HEK293T (cell line): Measurements from ENCODE around the gene LTBP2.

Source experiments
- CTCF ChIA-PET: fragments of 350-600 bp; formaldehyde crosslinking; extraction: SDS; loops from one replicate; lab custom pipeline; 2021; ENCODE audit warnings: antibody characterized with exemption, inconsistent platforms; lab: Yijun Ruan, JAX
- POLR2A ChIA-PET: fragments of 350-600 bp; formaldehyde crosslinking; extraction: SDS; loops from one replicate; lab custom pipeline; 2020; ENCODE audit warnings: antibody characterized with exemption, inconsistent platforms; lab: Yijun Ruan, JAX
- DNase-seq: peaks from one replicate; pipeline ENCODE4 v3.0.0; 2012; ENCODE audit warnings: mixed read lengths; ENCODE audit errors: extremely low spot score
- ARNT ChIP-seq: fragments of 450-650 bp; IDR thresholded peaks from 2 replicates; pipeline ENCODE4 v1.6.1; 2017; ENCODE audit warnings: mild to moderate bottlenecking
- BHLHE40 ChIP-seq: fragments of 450-650 bp; IDR thresholded peaks from 2 replicates; pipeline ENCODE4 v1.6.1; 2016; ENCODE audit warnings: mild to moderate bottlenecking, moderate library complexity, borderline replicate concordance
- CTBP1 ChIP-seq: fragments of 450-650 bp; IDR thresholded peaks from 2 replicates; pipeline ENCODE4 v1.6.1; 2016; ENCODE audit warnings: borderline replicate concordance
- ELF4 ChIP-seq: fragments of 450-650 bp; IDR thresholded peaks from 2 replicates; pipeline ENCODE4 v1.6.1; 2017; ENCODE audit warnings: antibody characterized with exemption
- FOXA1 ChIP-seq: fragments of 450-650 bp; IDR thresholded peaks from 2 replicates; pipeline ENCODE4 v1.6.1; 2016; ENCODE audit warnings: mild to moderate bottlenecking
- FOXK2 ChIP-seq: fragments of 450-650 bp; IDR thresholded peaks from 2 replicates; pipeline ENCODE4 v1.6.1; 2016; ENCODE audit warnings: mild to moderate bottlenecking
- FOXM1 ChIP-seq: fragments of 450-650 bp; IDR thresholded peaks from 2 replicates; pipeline ENCODE4 v1.6.1; 2017; ENCODE audit warnings: mild to moderate bottlenecking, borderline replicate concordance
- HDGF ChIP-seq: fragments of 450-650 bp; IDR thresholded peaks from 2 replicates; pipeline ENCODE4 v1.6.1; 2017; ENCODE audit warnings: antibody characterized with exemption, borderline replicate concordance
- L3MBTL2 ChIP-seq: fragments of 450-650 bp; conservative IDR thresholded peaks from 2 replicates; pipeline ENCODE4 v1.6.1; 2016; ENCODE audit warnings: mild to moderate bottlenecking
- LEF1 ChIP-seq: fragments of 450-650 bp; IDR thresholded peaks from 2 replicates; pipeline ENCODE4 v1.6.1; 2017; ENCODE audit warnings: mild to moderate bottlenecking, borderline replicate concordance
- NFRKB ChIP-seq: fragments of 450-650 bp; IDR thresholded peaks from 2 replicates; pipeline ENCODE4 v1.6.1; 2016; ENCODE audit warnings: mild to moderate bottlenecking, moderate library complexity
- PKNOX1 ChIP-seq: fragments of 450-650 bp; IDR thresholded peaks from 2 replicates; pipeline ENCODE4 v1.6.1; 2016
- SP1 ChIP-seq: fragments of 450-650 bp; IDR thresholded peaks from 2 replicates; pipeline ENCODE4 v1.6.1; 2017
- SUZ12 ChIP-seq: fragments of 450-650 bp; IDR thresholded peaks from 2 replicates; pipeline ENCODE4 v1.6.1; 2016; ENCODE audit warnings: mild to moderate bottlenecking
- TARDBP ChIP-seq: fragments of 450-650 bp; IDR thresholded peaks from 2 replicates; pipeline ENCODE4 v1.6.1; 2016
- ZNF384 ChIP-seq: fragments of 450-650 bp; IDR thresholded peaks from 2 replicates; pipeline ENCODE4 v1.6.1; 2016

LTBP2 gene

GRCh38 chr14:74586681-74587362 is 25.2 kb downstream of the LTBP2 start:
- ChIA-PET CTCF (no interaction called here), POLR2A (no interaction called here)
- no peak for DNase-seq
- TF ChIP-seq SP1 (no peak), BHLHE40 (no peak), ZNF384 (no peak), PKNOX1 (no peak), TARDBP (no peak), ARNT (no peak), SUZ12 (no peak)

GRCh38 chr14:74585406-74586335 is 26.4 kb downstream of the LTBP2 start:
- no peak for DNase-seq
- POLR2A ChIA-PET = interaction anchor here (0.9 kb wide), 1 partner anchor 8 kb away, joined by 3 read pairs; no protein-coding TSS in a partner anchor
- TF ChIP-seq NFRKB = no peak
- no peak for TF ChIP-seq ZNF384
- TF ChIP-seq PKNOX1 = no peak
- TF ChIP-seq FOXA1 = no peak
- TF ChIP-seq LEF1 = no peak
- no peak for TF ChIP-seq ELF4
- TF ChIP-seq CTBP1 = no peak
- TF ChIP-seq BHLHE40 = no peak
- TF ChIP-seq HDGF = no peak
- CTCF ChIA-PET = no interaction called here

GRCh38 chr14:74584951-74585350 is 27.1 kb downstream of the LTBP2 start:
- ChIA-PET CTCF (no interaction called here), POLR2A (interaction anchor here (0.9 kb wide), 1 partner anchor 9 kb away, joined by 3 read pairs; no protein-coding TSS in a partner anchor)
- no peak for DNase-seq
- no peak for TF ChIP-seq FOXM1

GRCh38 chr14:74583689-74584434 is 28.2 kb downstream of the LTBP2 start:
- DNase-seq = no peak
- TF ChIP-seq FOXK2 (no peak), SUZ12 (no peak), L3MBTL2 (no peak), FOXA1 (no peak), PKNOX1 (no peak), ARNT (no peak), LEF1 (no peak), ELF4 (no peak), CTBP1 (no peak), NFRKB (no peak), HDGF (no peak), SP1 (no peak), ZNF384 (no peak), BHLHE40 (no peak), FOXM1 (no peak), TARDBP (no peak)
- POLR2A ChIA-PET = no interaction called here

GRCh38 chr14:74582910-74583581 is 29.0 kb downstream of the LTBP2 start:
- no peak for DNase-seq
- ChIA-PET POLR2A (no interaction called here), CTCF (no interaction called here)
- TF ChIP-seq ELF4 (no peak), FOXK2 (no peak), LEF1 (no peak), FOXA1 (no peak), NFRKB (no peak), SP1 (no peak), FOXM1 (no peak), SUZ12 (no peak), CTBP1 (no peak), L3MBTL2 (no peak), TARDBP (no peak), ZNF384 (no peak), BHLHE40 (no peak), HDGF (no peak), ARNT (no peak)

More at GRCh38 chr14:74583689-74584434, 28.2 kb downstream of the LTBP2 start:
- CTCF ChIA-PET = no interaction called here
